Subcutaneous adipose tissue (tissue), 4 donors: ENCODE measurements around the gene FOXP1. TPM values are rescaled to one million over a fixed set of nuclear protein-coding genes. Genes with fewer than 3 reads are reported as not detected.

ENCODE experiments used
- total RNA-seq, 4 donors: library from RNA; depleted of rRNA; stranded (reverse); fragments of >200 nt; gene quantifications; one replicate each; pipeline ENCODE4 v1.1.0, GENCODE V29; 2016
- TF ChIP-seq, protein P1 (sequence below): fragments of 450-650 bp; IDR thresholded peaks from one replicate; pipeline ENCODE4 v1.5.1; 2016; ENCODE audit warnings: low read depth, mild to moderate bottlenecking, control low read depth, antibody characterized with exemption, moderate library complexity

FOXP1 gene
- total RNA-seq, 4 donors from 2014 or later: 70.5 to 96.7 (median 88.0) TPM

DNA sequence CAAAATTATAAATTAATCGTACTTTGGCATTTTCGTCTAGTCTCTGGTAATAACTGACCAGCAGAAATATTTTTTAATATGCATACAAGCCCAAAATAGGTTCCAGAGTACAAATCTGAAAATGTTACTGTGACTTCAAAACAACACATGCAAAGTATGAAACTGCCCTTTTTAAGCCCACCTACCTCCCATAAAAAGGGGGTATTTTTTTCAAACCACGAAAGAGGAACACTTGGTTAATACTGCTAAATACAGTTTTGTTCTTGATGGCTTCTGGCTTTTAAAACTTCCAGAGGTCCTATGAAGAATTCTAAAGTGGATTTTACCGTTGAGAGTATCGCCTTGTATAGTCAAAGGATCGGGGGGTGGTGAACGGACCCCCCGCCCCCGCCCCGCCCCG, 610.7 kb downstream of the FOXP1 start:
- TF ChIP-seq, protein P1, sequence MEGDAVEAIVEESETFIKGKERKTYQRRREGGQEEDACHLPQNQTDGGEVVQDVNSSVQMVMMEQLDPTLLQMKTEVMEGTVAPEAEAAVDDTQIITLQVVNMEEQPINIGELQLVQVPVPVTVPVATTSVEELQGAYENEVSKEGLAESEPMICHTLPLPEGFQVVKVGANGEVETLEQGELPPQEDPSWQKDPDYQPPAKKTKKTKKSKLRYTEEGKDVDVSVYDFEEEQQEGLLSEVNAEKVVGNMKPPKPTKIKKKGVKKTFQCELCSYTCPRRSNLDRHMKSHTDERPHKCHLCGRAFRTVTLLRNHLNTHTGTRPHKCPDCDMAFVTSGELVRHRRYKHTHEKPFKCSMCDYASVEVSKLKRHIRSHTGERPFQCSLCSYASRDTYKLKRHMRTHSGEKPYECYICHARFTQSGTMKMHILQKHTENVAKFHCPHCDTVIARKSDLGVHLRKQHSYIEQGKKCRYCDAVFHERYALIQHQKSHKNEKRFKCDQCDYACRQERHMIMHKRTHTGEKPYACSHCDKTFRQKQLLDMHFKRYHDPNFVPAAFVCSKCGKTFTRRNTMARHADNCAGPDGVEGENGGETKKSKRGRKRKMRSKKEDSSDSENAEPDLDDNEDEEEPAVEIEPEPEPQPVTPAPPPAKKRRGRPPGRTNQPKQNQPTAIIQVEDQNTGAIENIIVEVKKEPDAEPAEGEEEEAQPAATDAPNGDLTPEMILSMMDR: no peak

DNA sequence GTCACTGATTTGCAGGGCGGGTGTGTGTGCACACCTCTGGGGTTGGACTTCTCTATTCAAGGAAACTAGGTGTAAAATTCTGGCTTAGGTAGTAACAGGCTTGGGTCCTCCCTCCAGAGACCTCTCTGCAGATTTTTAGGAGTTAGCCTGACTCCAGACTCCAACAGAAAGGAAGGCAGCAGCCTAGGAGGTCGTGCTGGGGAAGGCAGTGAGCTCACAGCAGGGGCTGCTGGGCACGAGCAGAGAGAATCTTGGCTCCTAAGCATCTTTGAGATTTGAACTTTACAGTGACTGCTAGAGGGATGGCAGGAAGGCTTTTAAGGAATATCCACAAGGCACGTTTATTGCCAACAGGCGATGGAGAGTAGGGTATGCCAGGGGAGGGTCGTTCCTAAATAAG, 612.6 kb downstream of the FOXP1 start:
- TF ChIP-seq, protein P1: no peak

DNA sequence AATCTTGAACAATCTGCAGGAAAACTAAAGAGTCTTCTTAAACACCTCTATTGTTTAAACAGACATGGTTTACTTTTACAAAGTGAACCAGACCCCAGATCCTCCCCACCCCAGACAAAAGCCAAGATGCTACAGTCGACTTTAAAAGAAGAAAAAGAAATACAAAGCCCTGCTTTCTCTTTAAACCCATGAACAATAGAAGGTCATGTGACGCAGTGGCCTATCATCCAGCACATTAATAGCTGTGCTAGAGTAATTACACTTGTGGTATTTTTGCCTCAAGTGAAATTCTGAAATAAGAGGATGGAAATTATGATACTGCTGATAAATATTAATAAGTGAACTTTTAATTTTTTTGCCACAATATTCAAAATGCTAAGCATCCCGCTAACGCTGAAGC, 613.4 kb downstream of the FOXP1 start:
- TF ChIP-seq, protein P1: no peak

DNA sequence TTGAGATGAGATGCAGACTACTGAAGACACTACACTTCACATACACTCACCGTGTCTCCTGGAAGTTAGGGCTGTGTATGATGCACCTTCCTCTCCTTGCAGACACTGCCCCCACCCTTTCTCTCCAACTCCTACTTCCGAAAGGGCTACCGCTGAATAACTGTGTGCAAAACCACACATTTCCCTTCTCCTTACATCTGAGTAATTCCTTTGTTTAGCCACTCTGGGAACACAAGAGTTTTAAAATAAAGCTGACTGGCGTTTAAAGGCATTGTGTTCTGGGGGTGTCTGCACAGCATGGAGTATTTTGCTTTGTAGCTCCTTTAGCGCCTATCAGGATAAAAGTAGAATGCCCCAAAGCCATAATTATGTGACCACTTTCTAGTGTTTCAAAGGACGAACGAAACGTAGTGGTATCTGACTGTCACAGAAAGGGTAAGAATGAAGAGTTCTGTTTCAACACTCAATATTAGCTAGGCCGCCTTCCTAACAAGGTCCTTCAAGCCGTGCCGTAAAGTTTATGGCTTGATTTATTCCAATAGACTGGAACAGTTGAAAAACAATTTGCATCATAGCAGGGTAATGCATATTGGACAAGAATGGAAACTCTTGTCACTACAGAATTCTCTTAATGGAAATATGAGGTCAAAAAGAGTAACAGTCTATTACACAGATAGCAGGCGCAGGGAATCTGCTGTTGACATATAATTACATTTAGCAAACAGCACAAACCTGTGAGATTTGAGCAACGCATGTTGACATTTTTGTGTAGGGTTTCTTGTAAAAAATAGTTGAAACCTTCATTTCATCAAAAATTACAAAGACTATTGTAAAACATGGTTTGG, 619.9 kb downstream of the FOXP1 start:
- TF ChIP-seq, protein P1: no peak

DNA sequence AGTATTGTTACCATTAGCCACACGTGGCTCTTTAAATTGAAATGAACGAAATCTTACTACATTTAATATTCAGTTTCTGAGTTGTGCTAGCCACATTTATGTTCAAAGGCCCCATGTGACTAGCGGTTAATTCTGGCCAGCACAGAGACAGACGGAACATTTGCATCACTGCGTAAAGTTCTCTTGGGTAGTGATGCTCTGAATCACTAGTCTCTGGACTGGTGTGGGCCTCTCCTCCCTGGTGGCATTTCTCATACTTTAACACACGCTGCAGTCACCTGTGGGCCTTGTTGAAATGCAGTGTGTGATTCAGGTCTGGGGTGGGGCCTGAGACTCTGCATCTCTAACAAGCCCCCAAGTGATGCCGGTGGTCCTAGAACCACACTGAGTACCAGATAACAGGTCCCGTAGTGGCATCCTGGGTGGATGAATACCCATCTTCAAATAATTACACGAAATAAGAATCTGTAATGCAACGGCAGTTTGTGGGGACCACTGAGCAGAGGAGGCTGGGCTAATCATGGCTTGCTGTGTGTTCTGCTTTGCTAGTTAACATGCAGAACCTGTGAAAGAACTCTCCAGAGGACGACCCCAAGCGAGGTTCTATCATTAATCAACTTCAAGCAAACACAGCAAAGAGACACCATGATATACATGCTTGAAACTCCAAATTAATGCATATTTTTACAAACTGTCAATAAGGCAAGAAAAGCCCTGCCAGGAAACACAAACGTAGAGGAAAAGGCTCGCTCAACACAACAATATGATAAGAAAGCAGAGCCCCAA, 623.8 kb downstream of the FOXP1 start:
- TF ChIP-seq, protein P1: no peak

DNA sequence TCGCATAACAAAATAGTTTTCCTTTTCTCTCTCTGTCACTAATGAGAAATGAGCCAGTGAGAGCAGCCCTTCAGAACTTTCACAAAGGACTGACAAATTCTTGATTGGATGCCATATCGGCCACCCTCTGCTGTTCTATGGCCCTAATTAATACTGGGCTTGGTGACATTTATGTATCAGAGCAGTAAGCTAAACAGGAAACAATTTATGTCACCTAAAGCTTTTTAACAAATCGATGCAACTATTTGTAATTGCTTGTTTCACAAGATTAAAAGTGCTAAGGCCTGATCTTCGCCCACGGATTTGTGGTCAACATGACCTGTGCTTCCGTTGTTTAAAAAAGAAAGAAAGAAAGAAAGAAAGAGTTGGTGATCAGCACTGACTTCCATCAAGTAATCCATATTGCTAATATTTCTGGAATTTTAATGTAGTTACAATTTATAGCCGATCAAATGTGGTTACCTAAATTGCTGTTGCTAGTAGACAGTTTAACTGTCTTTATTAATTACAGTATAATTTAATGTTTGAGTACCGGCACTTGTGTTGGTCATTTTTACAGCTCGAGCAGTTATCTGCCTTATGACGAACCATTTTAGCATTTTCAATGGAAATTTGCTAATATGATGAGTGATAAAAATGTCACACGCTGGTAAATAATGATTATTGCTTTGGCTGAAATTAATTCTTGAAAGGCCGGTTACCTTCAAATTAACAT, 631.3 kb downstream of the FOXP1 start:
- TF ChIP-seq, protein P1: no peak

DNA sequence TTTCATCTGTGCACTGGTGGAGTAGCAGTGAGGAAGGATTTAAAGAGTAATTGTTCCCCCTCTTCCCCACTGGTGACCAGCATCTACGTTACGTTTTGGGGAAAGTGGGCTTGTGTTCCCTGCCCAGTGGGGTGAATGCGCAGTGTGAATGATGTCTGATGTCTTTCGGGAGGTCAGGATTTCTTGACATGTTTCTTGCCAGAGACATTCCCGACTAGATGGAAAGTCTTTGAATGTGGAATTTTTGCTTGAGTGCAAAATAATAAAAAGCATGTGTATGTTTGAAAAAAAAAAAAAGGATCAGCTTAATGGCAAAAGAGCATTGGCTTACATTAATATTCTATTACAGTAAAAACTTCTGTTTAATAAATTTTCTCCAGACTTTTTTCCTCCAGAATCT, 632.2 kb downstream of the FOXP1 start:
- TF ChIP-seq, protein P1: no peak
